Mesenteric fat pad (tissue), 1 donor: ENCODE data around the gene TXK. TPM values are rescaled to one million over a fixed set of nuclear protein-coding genes. Genes with fewer than 3 reads are reported as not detected.
"Not testable (repeated sequence)": the region's sequence is repeated elsewhere in the genome, so short reads cannot be mapped to it uniquely, and the experiment has no call there.

ENCODE experiments used
- DNase-seq: peaks from one replicate; pipeline ENCODE4 v3.0.0-alpha.2; 2020; ENCODE audit warnings: low spot score
- long read RNA-seq: library from polyadenylated mRNA; unstranded; transcript quantifications from one replicate; pipeline ENCODE4 v2.0.0, GENCODE V29; 2020
- total RNA-seq: library from RNA; stranded (reverse); fragmentation: NEBNext Ultra II Directional; extraction: Animal tissue kit (Norgen Biotek cat#: 25700); gene quantifications from one replicate; pipeline ENCODE4 v1.2.1, GENCODE V29; 2021
- donor health status: DM: yes; HTN: yes; CAD: no.

TXK gene
- total RNA-seq = 1.6 TPM
- long read RNA-seq, partial matches to known transcripts = 0 of 5 reads
- long read RNA-seq, other reads (novel, unspliced or antisense) = 3 of 5 reads

DNA sequence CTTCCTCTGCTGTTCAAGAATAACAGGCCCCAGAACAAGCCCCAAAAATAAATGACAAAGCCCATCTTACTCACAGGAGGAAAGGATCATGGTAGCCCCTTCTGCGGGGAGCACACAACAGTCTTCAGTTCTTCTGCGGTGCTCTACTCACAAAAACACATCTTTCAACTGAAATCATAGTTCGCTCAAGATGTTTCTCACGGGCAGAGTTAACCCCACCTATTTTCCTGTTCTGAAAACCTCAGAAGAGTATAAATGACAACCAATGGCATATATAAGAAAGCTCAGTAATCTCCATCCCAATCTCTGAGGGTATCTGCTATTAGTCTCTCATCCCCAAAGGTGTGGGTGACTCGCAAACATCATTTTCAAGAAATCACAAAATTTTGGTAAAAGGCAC lies at the start of gene TXK:
TSS of gene TXK (minus strand) at position 170 of the 400 bp plus-strand sequence. CDS start at position 90, 80 bp downstream.
- DNase-seq = no peak

DNA sequence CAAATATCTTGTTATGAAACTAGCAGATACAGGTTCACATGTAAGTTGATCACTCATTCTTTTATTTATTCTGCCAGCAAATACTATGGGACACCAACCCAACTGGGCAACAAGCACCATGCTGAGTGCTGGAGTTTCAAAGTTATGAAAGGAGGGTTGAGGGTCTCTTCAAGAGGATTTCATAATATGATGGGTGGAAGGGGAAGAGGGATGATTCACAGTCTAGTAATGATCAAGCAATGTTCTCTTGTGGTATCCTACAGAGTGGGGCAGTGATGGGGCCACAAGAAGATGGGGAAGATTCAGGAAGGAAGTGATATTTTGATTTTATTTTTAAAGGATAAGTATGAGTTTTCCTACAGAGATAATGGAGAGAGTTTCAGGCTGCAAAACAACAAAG lies 46.2 kb upstream of the TXK start:
- DNase-seq = no peak

- no peak for DNase-seq
Measured at GRCh38 chr4:48178931-48179330, 44.9 kb upstream of the TXK start.

- no peak for DNase-seq
Measured at GRCh38 chr4:48175806-48176205, 41.8 kb upstream of the TXK start.

- no peak for DNase-seq
Measured at GRCh38 chr4:48175328-48175727, 41.3 kb upstream of the TXK start.

- DNase-seq = no peak
Measured at GRCh38 chr4:48173056-48173991, 39.3 kb upstream of the TXK start.

DNA sequence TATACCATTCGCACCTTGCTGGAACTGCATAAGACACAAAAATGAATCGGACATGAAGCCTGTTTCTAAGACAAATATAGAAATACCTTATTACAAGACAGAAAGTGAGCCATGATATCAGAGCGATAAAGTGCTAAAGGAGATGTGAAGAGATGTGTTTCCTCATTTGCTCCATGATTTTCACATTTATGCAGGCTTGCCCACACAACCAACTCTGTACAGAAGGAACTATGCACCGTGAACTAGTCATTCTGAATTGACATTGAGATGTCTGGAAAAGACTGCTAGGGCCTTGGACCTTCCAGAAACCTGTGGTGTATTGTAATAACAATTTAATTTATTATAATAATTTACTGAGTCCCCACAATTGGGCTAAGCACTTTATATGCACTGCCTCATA lies 38.6 kb upstream of the TXK start:
- DNase-seq = no peak

- DNase-seq = no peak
Measured at GRCh38 chr4:48169636-48170035, 35.6 kb upstream of the TXK start.

GRCh38 chr4:48167538-48168263 lies 33.7 kb upstream of the TXK start:
- DNase-seq = no peak

DNA sequence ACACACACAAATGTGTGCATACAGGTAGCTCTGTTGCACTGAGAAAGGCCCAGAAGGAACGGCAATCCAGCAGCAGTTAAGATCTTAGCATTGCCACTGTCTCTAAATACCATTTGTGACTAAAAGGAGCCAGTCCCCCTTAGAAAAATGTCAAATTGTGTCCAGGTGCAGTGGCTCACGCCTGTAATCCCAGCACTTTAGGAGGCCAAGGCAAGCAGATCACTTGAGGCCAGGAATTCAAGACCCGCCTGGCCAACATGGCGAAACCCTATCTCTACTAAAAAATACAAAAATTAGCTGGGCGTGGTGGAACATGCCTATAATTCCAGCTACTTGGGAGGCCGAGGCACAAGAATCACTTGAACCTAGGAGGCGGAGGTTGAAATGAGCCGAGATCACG lies 30.5 kb upstream of the TXK start:
- not testable (repeated sequence) for DNase-seq

DNA sequence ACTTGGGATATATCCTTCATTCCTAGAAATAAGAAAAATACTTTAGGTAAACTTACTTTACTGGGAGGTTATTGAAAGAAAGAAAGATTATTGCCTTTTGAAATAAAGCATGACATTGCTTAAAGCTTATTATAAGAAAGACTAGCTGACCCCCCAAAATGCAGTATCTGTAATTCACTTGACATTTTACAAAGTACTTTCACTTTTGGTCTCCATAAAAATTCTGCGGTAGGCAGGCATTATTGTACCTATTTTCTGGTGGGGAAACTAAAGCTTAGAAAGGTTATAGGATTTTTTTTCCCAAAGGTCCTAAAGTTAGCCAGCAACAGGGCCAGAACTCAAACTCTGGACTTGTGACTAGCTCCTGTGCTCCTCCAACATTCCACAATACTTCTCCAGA lies 29.7 kb upstream of the TXK start:
- no peak for DNase-seq

GRCh38 chr4:48162162-48162561 lies 28.1 kb upstream of the TXK start:
- DNase-seq = no peak

DNA sequence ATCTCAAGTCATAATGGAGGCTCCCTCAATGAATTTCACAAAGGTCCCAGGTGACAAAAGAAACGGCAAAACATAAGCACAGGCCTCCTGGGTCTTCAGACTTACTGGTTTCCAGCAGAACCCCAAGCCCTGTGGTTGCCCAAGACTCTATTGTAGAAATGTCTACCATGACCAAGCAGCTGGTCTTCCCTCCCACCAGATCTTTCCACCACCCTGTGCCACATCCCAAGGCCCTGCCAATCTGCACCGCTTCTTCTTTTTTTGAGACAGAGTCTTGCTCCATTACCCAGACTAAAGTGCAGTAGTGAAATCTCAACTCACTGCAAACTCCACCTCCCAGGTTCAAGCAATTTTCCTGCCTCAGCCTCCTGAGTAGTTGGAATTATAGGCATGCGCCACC lies 23.2 kb upstream of the TXK start:
- no peak for DNase-seq

DNA sequence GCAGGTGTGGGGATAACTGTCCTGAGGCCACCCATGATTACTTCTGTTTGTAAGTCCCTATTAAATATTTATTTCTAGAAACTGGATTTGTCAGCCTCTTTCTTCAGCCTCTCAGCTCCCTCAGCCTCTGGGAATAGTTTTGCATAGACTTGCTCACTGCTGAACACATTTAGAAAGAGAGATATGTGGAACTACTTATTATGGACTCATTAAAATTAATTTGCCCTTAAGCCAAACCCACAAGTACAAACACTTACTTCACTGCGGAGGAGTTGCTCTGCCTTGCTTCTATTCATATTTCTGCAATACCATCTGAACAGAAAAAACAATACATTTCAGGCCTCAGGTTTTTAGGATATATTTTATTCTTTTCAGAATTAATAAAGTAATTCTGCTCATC lies 22.4 kb upstream of the TXK start:
- DNase-seq = no peak

DNA sequence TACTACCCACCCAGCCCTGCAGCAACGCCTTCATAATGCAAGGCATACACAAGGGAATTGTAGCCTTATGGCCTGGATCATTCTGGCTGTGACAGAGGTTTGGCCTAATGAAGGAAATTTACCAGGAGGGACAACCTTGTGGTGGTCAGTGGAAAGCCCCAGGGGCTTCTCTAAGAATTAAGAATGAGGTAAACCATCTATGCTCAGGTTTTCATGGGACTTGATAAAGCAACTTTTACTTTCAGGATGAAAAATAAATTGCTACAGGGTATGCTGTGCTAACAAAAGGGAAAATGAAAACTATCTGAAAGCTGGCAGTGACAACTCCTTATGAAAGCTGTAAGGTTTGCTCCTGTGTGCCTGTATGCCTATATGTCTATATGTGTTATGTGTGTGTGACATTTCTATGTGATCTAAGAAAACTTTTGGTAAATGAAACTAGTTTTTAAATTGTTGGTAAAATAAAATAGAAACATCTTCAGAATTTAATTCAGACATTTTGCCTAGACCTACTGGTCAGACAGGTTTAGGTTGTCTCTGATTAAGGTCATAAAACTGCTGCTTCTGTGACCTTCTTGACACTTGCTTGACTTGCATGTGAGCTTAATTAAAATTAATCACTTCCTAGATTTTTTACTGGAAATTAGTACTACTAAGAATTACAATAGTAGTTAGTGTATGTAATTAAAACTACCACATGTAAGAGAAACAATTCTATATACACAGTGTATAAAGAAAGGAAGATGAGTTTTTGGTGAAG lies 19.9 kb upstream of the TXK start:
- no peak for DNase-seq

GRCh38 chr4:48152259-48152658 lies 18.2 kb upstream of the TXK start:
- no peak for DNase-seq

DNA sequence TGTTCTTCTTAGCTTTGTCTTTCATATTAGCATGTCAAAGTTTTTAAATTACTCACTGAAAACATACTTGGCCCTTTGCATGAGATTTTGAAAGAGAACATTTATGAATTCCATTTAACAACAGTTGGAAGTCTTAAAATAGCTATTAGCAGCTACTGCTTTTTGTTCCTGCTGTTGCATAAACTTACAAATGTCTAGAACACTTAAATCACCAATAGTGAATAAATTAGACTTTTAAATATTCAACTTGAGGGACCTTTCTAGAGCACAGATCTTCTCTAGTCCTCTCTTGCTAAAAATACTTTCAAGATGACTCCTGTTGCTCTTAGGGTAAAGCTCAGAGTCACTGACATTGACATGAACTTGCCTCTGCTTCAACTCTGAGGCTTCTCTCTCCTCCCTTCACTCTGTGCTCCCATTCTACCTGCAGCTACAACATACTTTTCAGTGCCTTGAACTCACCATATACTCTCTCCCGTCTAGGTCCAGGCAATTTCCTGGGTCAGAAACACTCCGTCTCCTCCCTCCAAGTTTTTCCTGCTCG lies 15.8 kb upstream of the TXK start:
- no peak for DNase-seq

DNA sequence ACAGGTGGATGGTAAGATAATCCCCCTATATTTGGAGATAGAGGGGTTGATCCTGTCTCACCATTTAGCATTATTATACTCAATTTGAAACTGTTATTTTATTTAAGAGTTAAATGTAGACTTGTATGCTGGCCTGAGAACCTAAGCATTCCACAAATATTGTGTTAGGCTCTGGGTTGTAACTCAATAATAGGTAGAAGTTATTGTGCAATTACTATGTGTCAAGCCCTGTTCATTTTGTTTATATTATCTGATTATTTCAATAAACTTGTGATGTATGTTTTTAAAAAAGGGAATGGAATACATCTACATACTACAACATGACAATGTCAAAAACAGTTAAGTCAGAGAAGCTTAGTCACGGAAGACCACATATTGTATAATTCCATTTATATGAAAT lies 13.6 kb upstream of the TXK start:
- no peak for DNase-seq

DNA sequence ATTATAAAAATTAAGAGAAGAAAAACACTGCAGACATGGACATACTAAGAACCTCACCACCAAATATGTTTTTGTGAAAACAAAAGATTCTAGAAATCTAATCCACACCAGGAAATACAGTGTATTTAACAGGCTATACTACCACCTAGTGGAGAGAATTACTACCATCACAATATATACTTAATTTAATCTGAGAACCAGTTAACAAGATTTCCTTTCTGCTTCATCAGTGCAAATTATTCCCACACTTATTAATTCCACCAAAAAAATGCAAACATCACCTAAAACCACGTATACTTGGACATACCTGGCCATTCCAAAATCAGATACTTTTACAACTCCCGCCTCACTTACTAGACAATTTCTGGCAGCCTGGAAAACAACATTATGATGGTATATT lies 7.0 kb upstream of the TXK start:
- no peak for DNase-seq

DNA sequence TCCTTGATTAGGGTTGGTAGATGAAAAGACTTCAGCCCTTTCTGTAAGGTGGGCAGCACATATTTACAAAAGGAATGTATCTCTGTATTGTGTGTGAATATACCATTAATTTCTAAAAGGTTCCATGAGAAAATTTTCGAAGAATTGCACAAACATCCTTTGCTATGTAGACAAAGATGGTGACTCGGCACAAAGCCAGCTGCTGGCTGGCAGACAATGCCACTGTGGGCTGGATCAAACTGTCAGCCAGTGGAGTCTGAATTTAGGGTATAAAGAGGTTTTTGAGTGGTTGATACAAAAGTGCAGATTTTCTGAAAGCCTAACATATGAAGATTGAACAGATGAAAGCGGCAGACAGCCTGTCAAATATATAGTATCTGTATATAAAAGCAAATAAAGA lies 5.6 kb upstream of the TXK start:
- DNase-seq = no peak

DNA sequence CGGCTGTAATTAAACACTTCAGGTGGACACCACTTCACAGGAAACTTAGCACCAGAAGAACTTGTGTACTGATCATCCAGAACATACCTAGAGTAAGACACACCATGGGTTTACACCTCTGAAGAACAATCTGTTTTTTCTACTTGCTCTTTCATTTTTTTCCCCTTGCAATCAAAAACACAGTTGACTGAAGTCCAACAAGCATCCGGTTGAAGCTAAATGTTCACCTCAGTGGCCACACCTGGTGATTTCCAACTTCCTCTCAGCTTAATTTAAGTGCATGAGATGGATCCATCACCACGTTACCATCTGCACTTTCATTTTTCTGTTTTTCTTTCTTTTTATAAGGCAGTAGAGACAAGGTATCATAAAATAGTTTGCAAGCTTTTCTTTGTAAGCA lies 4.9 kb upstream of the TXK start:
- no peak for DNase-seq
